KMS-11 (cell line): ENCODE results near the gene SLC26A8.
A peak's percentile ranks its signal among the peaks of the same experiment; 100 is the strongest.
"Not testable (repeated sequence)": the region's sequence is repeated elsewhere in the genome, so short reads cannot be mapped to it uniquely, and the experiment has no call there.

ENCODE experiments used
- H2AFZ ChIP-seq: fragments of 200-600 bp; sonication (generic); 2 replicates; pipeline ENCODE4 v1.6.1; 2016; ENCODE audit warnings: antibody characterized with exemption, mixed run types, low read depth
- H3K27ac ChIP-seq: fragments of 200-600 bp; sonication (generic); 2 replicates; pipeline ENCODE4 v1.6.1; 2016; ENCODE audit warnings: mild to moderate bottlenecking, mixed run types
- H3K27me3 ChIP-seq: fragments of 200-600 bp; sonication (generic); 2 replicates; pipeline ENCODE4 v1.6.1; 2017; ENCODE audit warnings: mild to moderate bottlenecking, low read depth, mixed run types, moderate library complexity; ENCODE audit not compliant: insufficient read depth
- H3K36me3 ChIP-seq: fragments of 200-600 bp; sonication (generic); 2 replicates; pipeline ENCODE4 v1.6.1; 2017; ENCODE audit warnings: mild to moderate bottlenecking, mixed run types; ENCODE audit not compliant: insufficient read depth
- H3K4me1 ChIP-seq: fragments of 200-600 bp; sonication (generic); 2 replicates; pipeline ENCODE4 v1.6.1; 2016; ENCODE audit warnings: mild to moderate bottlenecking, low read depth, mixed run types; ENCODE audit not compliant: poor library complexity, severe bottlenecking
- H3K4me2 ChIP-seq: fragments of 200-600 bp; sonication (generic); 2 replicates; pipeline ENCODE4 v1.7.0; 2016; ENCODE audit warnings: mild to moderate bottlenecking, mixed run types
- H3K4me3 ChIP-seq: fragments of 200-600 bp; sonication (generic); IDR thresholded peaks from 2 replicates; pipeline ENCODE4 v1.6.1; 2017; ENCODE audit warnings: low read depth, low read length, mixed read lengths; ENCODE audit not compliant: insufficient read depth
- H3K79me2 ChIP-seq: fragments of 200-600 bp; sonication (generic); 2 replicates; pipeline ENCODE4 v1.6.1; 2016; ENCODE audit warnings: low read depth, mixed run types; ENCODE audit not compliant: insufficient read depth
- H3K9ac ChIP-seq: fragments of 200-600 bp; sonication (generic); 2 replicates; pipeline ENCODE4 v1.6.1; 2016; ENCODE audit warnings: mild to moderate bottlenecking, mixed run types
- H4K20me1 ChIP-seq: fragments of 200-600 bp; sonication (generic); 2 replicates; pipeline ENCODE4 v1.6.1; 2016; ENCODE audit warnings: mild to moderate bottlenecking, mixed run types; ENCODE audit not compliant: insufficient read depth
- CTCF ChIP-seq: fragments of 200-600 bp; sonication (generic); conservative IDR thresholded peaks from 2 replicates; pipeline ENCODE4 v1.6.1; 2017; ENCODE audit warnings: low read depth, mild to moderate bottlenecking, antibody characterized with exemption, low read length, moderate library complexity, mixed read lengths

SLC26A8 gene

DNA sequence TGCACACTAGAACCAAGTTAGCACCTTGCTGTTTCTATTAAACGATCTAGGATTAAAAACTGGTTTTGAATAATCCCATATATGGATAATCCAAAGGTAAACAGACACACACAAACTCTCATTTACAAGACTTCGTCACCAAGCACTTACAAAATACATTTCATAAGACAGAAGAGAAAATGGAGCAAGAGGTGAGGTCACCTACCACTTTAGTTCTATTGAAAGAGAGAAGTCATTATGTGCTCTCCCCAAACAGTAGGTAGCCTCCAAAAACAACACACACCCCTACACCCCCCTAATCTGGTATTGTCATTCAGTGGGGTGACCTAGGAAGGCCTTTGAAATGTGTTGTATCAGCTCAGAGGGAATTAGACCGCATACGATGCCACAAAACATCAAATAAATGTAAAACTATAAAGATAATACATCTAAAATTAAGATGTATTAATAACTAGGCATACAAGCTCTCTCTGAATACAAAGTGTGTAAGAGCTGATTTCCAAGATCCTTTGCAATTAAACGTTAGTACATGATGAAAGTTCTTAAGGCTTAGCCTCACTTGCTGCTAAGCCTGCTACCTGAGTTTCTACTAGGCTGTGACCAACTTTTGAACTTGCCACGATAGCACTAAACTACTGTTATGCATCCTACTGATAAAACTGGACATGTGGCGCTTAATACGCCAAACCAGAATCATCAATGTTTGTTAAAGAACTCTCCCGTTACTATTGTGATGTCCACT, 105.2 kb downstream of the SLC26A8 start:
- Histone ChIP-seq H3K4me3 (no peak overlapping the region), H3K36me3 (peaks cover 11% of the 10 kb centered on the region; the same call in 1 of the 2 replicates), H3K27ac (peak overlapping the region; percentile 68; the same call in 1 of the 2 replicates), H3K79me2 (peaks cover 55% of the 10 kb centered on the region), H3K4me1 (peaks cover 39% of the 10 kb centered on the region), H2AFZ (no peak overlapping the region; the same call in 1 of the 2 replicates), H3K9ac (peak overlapping the region; percentile 90; the same call in 1 of the 2 replicates), H3K27me3 (no peaks in the 10 kb centered on the region), H3K4me2 (peak overlapping the region; percentile 99), H4K20me1 (peaks cover 27% of the 10 kb centered on the region)
- TF ChIP-seq CTCF = no peak

DNA sequence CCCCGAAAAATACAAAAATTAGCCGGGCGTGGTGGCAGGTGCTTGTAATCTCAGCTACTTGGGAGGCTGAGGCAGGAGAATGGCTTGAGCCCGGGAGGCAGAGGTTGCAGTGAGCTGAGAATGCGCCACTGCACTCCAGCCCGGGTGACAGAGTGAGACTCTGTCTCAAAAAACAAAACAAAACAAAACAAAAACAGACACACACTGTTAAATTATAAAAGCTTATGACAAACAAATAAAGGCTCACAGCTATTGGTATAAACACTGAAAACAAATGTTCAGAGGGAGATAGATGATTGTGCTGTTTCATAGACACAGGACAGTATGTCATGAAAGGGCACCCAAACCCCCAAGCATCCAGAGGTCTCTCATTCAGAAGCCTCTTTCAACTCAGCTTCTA, 107.5 kb downstream of the SLC26A8 start:
- H3K9ac ChIP-seq, H2AFZ ChIP-seq, H3K27ac ChIP-seq, H3K27me3 ChIP-seq, H3K4me3 ChIP-seq: not testable (repeated sequence)
- peak overlapping the region; percentile 99; the same call in 1 of the 2 replicates for H3K4me2 ChIP-seq
- H3K36me3 ChIP-seq = peaks cover 24% of the 10 kb centered on the region; the same call in 1 of the 2 replicates
- peaks cover 77% of the 10 kb centered on the region for H3K79me2 ChIP-seq
- peaks cover 35% of the 10 kb centered on the region for H3K4me1 ChIP-seq
- H4K20me1 ChIP-seq = peaks cover 27% of the 10 kb centered on the region

- Histone ChIP-seq H3K4me1 (peaks cover 28% of the 10 kb centered on the region), H3K79me2 (peaks cover 84% of the 10 kb centered on the region), H3K4me3 (no peak overlapping the region), H4K20me1 (peaks cover 27% of the 10 kb centered on the region), H3K27me3 (no peaks in the 10 kb centered on the region), H3K36me3 (peaks cover 24% of the 10 kb centered on the region; the same call in 1 of the 2 replicates), H3K4me2 (no peak overlapping the region), H3K9ac (no peak overlapping the region), H2AFZ (no peak overlapping the region), H3K27ac (no peak overlapping the region)
- TF ChIP-seq CTCF = no peak
Observed at GRCh38 chr6:35916056-35916455, 108.4 kb downstream of the SLC26A8 start.

- peaks cover 27% of the 10 kb centered on the region for H4K20me1 ChIP-seq
- no peak overlapping the region for H3K27ac ChIP-seq
- no peak overlapping the region for H3K4me2 ChIP-seq
- H2AFZ ChIP-seq = no peak overlapping the region
- TF ChIP-seq CTCF = no peak
- no peak overlapping the region for H3K9ac ChIP-seq
- H3K36me3 ChIP-seq = peaks cover 24% of the 10 kb centered on the region; the same call in 1 of the 2 replicates
- H3K4me1 ChIP-seq = peaks cover 28% of the 10 kb centered on the region
- H3K4me3 ChIP-seq = no peak overlapping the region
- H3K79me2 ChIP-seq = peaks cover 90% of the 10 kb centered on the region
- no peaks in the 10 kb centered on the region for H3K27me3 ChIP-seq
Observed at GRCh38 chr6:35914536-35914935, 109.9 kb downstream of the SLC26A8 start.
